ENCODE results near the gene STPG4.

DNA sequence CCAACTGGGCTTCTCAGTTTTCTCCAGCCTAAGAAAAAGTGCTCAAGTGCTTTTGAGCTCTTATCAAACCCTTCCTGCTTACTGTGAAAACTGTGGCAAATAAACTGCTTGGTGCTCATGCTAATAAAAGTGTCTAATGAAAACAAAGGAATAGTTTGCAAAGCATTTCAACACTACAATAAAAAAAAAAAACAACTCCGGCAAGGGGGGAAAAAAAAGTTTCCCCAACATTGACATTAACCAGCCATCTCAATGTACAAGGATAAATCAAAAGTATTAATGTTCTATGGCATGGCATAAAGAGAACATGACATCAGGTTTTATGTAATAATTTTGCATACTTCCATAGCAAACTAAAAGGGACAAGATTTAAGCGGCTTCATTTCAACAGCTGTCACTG, 14.7 kb upstream of the STPG4 start:
- TF ChIP-seq, protein P1, sequence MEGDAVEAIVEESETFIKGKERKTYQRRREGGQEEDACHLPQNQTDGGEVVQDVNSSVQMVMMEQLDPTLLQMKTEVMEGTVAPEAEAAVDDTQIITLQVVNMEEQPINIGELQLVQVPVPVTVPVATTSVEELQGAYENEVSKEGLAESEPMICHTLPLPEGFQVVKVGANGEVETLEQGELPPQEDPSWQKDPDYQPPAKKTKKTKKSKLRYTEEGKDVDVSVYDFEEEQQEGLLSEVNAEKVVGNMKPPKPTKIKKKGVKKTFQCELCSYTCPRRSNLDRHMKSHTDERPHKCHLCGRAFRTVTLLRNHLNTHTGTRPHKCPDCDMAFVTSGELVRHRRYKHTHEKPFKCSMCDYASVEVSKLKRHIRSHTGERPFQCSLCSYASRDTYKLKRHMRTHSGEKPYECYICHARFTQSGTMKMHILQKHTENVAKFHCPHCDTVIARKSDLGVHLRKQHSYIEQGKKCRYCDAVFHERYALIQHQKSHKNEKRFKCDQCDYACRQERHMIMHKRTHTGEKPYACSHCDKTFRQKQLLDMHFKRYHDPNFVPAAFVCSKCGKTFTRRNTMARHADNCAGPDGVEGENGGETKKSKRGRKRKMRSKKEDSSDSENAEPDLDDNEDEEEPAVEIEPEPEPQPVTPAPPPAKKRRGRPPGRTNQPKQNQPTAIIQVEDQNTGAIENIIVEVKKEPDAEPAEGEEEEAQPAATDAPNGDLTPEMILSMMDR (IDR thresholded peaks at IDR 0.05): no peak
- TF ChIP-seq POLR2A (IDR thresholded peaks at IDR 0.05) (no peak), EP300 (IDR thresholded peaks at IDR 0.05) (no peak)

All from tibial nerve (tissue), 4 donors.